Activated naive CD4-positive, alpha-beta T cell treated with anti-CD3 and anti-CD28 coated beads, Interleukin-2, amount 10 ng/mL, durations not matched to agents 7 days and 5 days (primary cell): Measurements from ENCODE around the gene APOC4.
A peak's percentile ranks its signal among the peaks of the same experiment; 100 is the strongest.

Source experiments
- CTCF ChIA-PET: fragments of 350-600 bp; sonication (Branson Sonifier 250); formaldehyde crosslinking; loops from one replicate; lab custom pipeline; 2021; ENCODE audit warnings: antibody characterized with exemption; lab: Charles Lee
- DNase-seq: peaks from one replicate; pipeline ENCODE4 v3.0.0-alpha.2; 2020
- H3K27ac Mint-ChIP-seq: one replicate; pipeline ENCODE4 v1.8.0; 2021; ENCODE audit warnings: mild to moderate bottlenecking, moderate library complexity, mixed read lengths
- H3K27me3 Mint-ChIP-seq: one replicate; pipeline ENCODE4 v1.8.0; 2021; ENCODE audit warnings: mild to moderate bottlenecking, mixed read lengths
- H3K36me3 Mint-ChIP-seq: one replicate; pipeline ENCODE4 v1.8.0; 2021; ENCODE audit warnings: mixed read lengths
- H3K4me1 Mint-ChIP-seq: one replicate; pipeline ENCODE4 v1.8.0; 2021; ENCODE audit warnings: mixed read lengths
- H3K4me3 Mint-ChIP-seq: one replicate; pipeline ENCODE4 v1.8.0; 2021; ENCODE audit warnings: mild to moderate bottlenecking, moderate library complexity, mixed read lengths
- H3K9me3 Mint-ChIP-seq: one replicate; pipeline ENCODE4 v1.8.0; 2021; ENCODE audit warnings: mixed read lengths

The APOC4 gene

DNA sequence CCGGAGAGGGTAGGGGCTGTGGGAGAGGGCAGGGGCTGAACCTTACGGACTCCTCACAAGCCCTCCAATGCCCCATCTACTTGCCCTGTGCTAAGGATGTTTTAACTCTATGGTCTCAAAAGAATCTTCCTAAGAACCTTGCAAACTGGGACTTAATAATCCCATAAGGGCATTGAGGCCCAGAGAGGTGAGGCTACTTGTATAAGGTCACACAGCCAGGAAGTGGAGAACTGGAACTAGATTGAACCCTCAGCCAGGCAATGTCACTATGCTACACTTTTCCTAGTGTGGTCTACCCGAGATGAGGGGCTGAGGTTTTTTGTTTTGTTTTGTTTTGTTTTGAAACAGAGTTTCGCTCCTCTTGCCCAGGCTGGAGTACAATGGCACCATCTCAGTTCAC is 10.5 kb upstream of the APOC4 start:
- no peak for DNase-seq
- Mint-ChIP-seq H3K9me3 (no peaks in the 10 kb centered on the region), H3K36me3 (no peaks in the 10 kb centered on the region), H3K27me3 (peaks cover 28% of the 10 kb centered on the region), H3K4me1 (peaks cover 5% of the 10 kb centered on the region), H3K4me3 (no peak overlapping the region), H3K27ac (no peak overlapping the region)
- CTCF ChIA-PET: no interaction called here

GRCh38 chr19:44939668-44940067 is 2.4 kb upstream of the APOC4 start:
- Mint-ChIP-seq H3K4me3 (no peak overlapping the region), H3K27ac (no peak overlapping the region), H3K9me3 (no peaks in the 10 kb centered on the region), H3K27me3 (peaks cover 8% of the 10 kb centered on the region), H3K4me1 (no peaks in the 10 kb centered on the region), H3K36me3 (no peaks in the 10 kb centered on the region)
- DNase-seq: no peak
- CTCF ChIA-PET: no interaction called here

DNA sequence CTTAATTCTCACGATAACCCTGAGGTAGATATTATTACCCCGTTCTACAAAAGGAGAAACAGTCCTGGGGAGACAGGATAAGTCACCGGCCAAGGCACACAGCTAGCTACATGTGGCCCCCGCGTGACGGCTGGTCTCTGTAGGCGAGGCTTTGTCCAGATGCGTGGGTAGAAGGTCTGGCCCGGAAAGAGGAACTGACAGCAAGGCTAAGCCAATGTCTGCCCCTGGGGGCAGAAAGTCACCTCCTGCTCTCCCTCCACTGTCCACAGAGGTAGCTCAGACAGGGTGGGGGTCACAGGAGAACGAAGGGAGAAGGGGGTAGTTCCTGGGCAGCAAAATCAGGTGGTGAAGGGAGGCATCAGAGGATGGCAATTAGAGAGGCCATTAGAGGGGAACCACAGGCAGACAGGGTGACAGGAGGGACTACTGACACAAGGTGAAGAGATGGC is 1.8 kb downstream of the APOC4 start:
- no peak for DNase-seq
- no peak overlapping the region for H3K27ac Mint-ChIP-seq

DNA sequence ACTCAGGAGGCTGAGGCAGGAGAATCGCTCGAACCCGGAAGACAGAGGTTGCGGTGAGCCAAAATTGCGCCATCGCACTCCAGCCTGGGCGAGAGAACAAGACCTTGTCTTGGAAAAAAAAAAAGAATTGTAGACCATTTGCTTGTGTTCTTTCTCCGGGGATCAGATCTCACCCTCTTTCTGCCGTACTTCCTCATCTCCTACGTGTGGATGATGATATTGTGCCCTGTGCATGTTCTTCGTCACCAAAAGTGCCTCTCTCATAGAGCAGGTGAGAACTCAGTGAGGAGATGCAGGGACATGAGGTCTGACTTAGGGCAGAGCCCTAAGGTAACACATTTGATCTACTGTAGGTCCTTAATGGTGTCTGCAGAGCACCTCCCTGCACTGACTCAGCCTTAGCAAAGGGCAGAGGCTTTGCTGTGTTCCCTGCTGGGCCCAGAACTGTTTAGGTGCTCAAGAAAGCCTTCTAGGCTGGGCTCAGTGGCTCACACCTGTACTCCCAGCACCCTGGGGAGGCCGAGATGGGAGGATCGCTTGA is 5.1 kb downstream of the APOC4 start:
- no peak for DNase-seq
- no peaks in the 10 kb centered on the region for H3K27me3 Mint-ChIP-seq
- CTCF ChIA-PET: no interaction called here
- H3K27ac Mint-ChIP-seq: no peak overlapping the region
- H3K9me3 Mint-ChIP-seq: no peaks in the 10 kb centered on the region
- no peak overlapping the region for H3K4me3 Mint-ChIP-seq
- peaks cover 2% of the 10 kb centered on the region for H3K4me1 Mint-ChIP-seq
- H3K36me3 Mint-ChIP-seq: no peaks in the 10 kb centered on the region

More for the DNA sequence above, 1.8 kb downstream of the APOC4 start:
- Mint-ChIP-seq H3K4me3 (no peak overlapping the region), H3K36me3 (no peaks in the 10 kb centered on the region), H3K27me3 (no peaks in the 10 kb centered on the region), H3K4me1 (peaks cover 2% of the 10 kb centered on the region), H3K9me3 (no peaks in the 10 kb centered on the region)
- CTCF ChIA-PET: no interaction called here

DNA sequence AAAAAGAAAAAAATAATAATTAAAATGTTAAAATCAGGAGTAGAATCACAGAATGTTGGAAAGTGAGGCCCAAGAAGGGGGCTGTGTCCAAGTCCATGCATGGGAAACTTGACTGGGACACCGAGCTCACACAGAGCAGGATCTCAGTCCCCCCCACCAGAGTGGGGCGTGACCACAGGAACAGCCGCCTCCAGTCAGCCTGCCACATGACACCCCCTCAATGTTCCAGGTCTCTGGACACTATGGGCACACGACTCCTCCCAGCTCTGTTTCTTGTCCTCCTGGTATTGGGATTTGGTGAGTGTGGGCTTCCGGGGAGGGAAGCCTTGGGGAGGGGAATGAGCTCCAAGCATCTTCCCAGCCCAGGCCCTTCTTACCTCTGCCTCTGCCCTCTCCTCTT is 6.2 kb downstream of the APOC4 start:
- CTCF ChIA-PET: interaction anchor here (1.2 kb wide), 1 partner anchor 45 kb away, joined by 5 read pairs; no protein-coding TSS in a partner anchor
- no peak overlapping the region for H3K4me3 Mint-ChIP-seq
- no peaks in the 10 kb centered on the region for H3K9me3 Mint-ChIP-seq
- no peaks in the 10 kb centered on the region for H3K36me3 Mint-ChIP-seq
- no peak for DNase-seq
- no peak overlapping the region for H3K27ac Mint-ChIP-seq
- H3K27me3 Mint-ChIP-seq: no peaks in the 10 kb centered on the region
- H3K4me1 Mint-ChIP-seq: peaks cover 4% of the 10 kb centered on the region

DNA sequence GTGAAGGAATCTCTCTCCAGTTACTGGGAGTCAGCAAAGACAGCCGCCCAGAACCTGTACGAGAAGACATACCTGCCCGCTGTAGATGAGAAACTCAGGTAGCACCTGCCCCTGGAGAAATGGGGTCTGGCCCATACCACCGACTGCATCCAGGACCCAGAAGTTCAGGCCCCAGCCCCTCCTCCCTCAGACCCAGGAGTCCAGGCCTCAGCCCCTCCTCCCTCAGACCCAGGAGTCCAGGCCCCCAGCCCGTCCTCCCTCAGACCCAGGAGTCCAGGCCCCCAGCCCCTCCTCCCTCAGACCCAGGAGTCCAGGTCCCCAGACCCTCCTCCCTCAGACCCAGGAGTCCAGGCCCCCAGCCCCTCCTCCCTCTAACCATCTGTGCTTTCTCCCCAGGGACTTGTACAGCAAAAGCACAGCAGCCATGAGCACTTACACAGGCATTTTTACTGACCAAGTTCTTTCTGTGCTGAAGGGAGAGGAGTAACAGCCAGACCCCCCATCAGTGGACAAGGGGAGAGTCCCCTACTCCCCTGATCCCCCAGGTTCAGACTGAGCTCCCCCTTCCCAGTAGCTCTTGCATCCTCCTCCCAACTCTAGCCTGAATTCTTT is 6.8 kb downstream of the APOC4 start:
- H3K36me3 Mint-ChIP-seq: no peaks in the 10 kb centered on the region
- H3K27me3 Mint-ChIP-seq: no peaks in the 10 kb centered on the region
- H3K9me3 Mint-ChIP-seq: no peaks in the 10 kb centered on the region
- peaks cover 9% of the 10 kb centered on the region for H3K4me1 Mint-ChIP-seq
- H3K27ac Mint-ChIP-seq: no peak overlapping the region
- H3K4me3 Mint-ChIP-seq: no peak overlapping the region
- DNase-seq: no peak
- CTCF ChIA-PET: interaction anchor here (1.0 to 1.2 kb wide), 2 partner anchors 37 to 45 kb away, joined by 4 to 5 read pairs; no protein-coding TSS in a partner anchor

- Mint-ChIP-seq H3K4me3 (no peak overlapping the region), H3K9me3 (no peaks in the 10 kb centered on the region), H3K36me3 (no peaks in the 10 kb centered on the region), H3K27me3 (no peaks in the 10 kb centered on the region), H3K4me1 (peaks cover 13% of the 10 kb centered on the region), H3K27ac (no peak overlapping the region)
- no peak for DNase-seq
- CTCF ChIA-PET: interaction anchor here (1.0 to 1.2 kb wide), 2 partner anchors 38 to 46 kb away, joined by 4 to 5 read pairs; no protein-coding TSS in a partner anchor
These were observed 7.5 kb downstream of the APOC4 start for GRCh38 chr19:44949550-44949949.

- Mint-ChIP-seq H3K27me3 (no peaks in the 10 kb centered on the region), H3K4me1 (peaks cover 23% of the 10 kb centered on the region), H3K9me3 (no peaks in the 10 kb centered on the region), H3K27ac (peak overlapping the region; percentile 53), H3K4me3 (no peak overlapping the region), H3K36me3 (no peaks in the 10 kb centered on the region)
- CTCF ChIA-PET: interaction anchor here (0.6 to 2.5 kb wide), 11 partner anchors 14 to 663 kb away, joined by 3 to 19 read pairs (median 3); partner anchors contain the start of genes APOC1 and APOE
- DNase-seq: peak; percentile 73
These were observed 9.4 kb downstream of the APOC4 start for GRCh38 chr19:44951179-44952159.

- H3K4me3 Mint-ChIP-seq: peak overlapping the region; percentile 89
- CTCF ChIA-PET: interaction anchor here (0.8 to 1.7 kb wide), 2 partner anchors 50 to 108 kb away, joined by 3 to 14 read pairs; partner anchors contain the start of genes APOE and NECTIN2
- no peak for DNase-seq
- H3K27ac Mint-ChIP-seq: peak overlapping the region; percentile 97
- H3K27me3 Mint-ChIP-seq: no peaks in the 10 kb centered on the region
- no peaks in the 10 kb centered on the region for H3K36me3 Mint-ChIP-seq
- H3K4me1 Mint-ChIP-seq: peaks cover 40% of the 10 kb centered on the region
- no peaks in the 10 kb centered on the region for H3K9me3 Mint-ChIP-seq
These were observed 12.2 kb downstream of the APOC4 start for GRCh38 chr19:44954278-44954648.

GRCh38 chr19:44954649-44955504 is 12.8 kb downstream of the APOC4 start, which contains the start of gene CLPTM1:
Gene CLPTM1 (plus strand): TSS chr19:44955380. CDS start chr19:44955396, 16 bp downstream.
- DNase-seq: peak; percentile 97
- Mint-ChIP-seq H3K27me3 (no peaks in the 10 kb centered on the region), H3K36me3 (peaks cover 1% of the 10 kb centered on the region), H3K9me3 (no peaks in the 10 kb centered on the region), H3K27ac (peak within 1 kb of the TSS; percentile 97), H3K4me3 (peak within 1 kb of the TSS; percentile 89), H3K4me1 (peaks cover 43% of the 10 kb centered on the region)
- CTCF ChIA-PET: interaction anchor here (0.8 to 1.7 kb wide), 2 partner anchors 50 to 109 kb away, joined by 3 to 14 read pairs; partner anchors contain the start of genes APOE and NECTIN2

DNA sequence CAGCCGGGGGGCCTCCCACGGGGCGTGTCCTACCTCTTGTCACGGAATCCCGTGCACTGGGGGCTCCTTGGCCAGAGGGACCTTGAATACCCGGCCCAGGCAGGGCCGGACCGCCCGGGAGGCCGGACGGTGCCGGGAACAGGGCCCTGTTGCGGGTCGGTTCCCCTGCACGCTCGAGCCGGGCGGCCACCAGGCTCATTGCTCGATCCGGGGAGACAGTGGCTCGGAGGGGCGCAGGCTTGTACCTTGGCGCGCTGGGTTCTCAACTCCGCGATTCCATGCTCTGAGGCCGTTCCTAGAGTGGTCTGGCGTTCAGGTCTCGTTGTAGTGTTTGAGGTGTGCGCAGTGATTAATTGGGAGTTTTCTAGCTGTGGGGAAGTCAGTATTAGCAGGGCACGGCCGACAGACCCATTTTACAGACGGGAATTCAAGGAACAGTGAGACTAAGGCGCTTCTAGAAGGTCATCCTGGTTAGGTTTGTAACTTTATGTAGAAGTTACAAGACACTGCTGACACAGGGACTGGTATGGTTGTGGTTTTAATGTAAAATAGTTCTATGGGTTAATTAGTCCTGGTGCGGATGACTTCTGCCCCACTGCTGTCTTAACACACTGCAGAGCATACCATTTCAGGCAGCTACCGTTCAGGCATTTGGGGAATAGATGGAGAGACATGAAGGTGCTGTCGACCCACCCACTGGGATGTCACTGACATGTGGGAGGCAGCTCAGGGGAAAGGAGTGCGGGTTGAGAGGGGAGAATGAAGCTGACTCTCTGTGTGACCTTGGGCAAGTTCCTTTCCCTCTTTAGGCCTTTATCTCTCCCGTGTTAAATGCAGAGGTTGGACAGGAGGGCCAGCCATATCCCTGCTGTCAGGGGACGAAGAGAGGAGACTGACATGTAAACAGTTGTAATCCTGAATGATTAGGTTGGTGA is 13.7 kb downstream of the APOC4 start:
- Mint-ChIP-seq H3K36me3 (peaks cover 2% of the 10 kb centered on the region), H3K4me1 (peaks cover 43% of the 10 kb centered on the region), H3K9me3 (no peaks in the 10 kb centered on the region), H3K27me3 (no peaks in the 10 kb centered on the region), H3K4me3 (peak overlapping the region; percentile 89), H3K27ac (peak overlapping the region; percentile 71)
- CTCF ChIA-PET: interaction anchor here (0.7 kb wide), 1 partner anchor 104 kb away, joined by 3 read pairs; no protein-coding TSS in a partner anchor
- DNase-seq: no peak

DNA sequence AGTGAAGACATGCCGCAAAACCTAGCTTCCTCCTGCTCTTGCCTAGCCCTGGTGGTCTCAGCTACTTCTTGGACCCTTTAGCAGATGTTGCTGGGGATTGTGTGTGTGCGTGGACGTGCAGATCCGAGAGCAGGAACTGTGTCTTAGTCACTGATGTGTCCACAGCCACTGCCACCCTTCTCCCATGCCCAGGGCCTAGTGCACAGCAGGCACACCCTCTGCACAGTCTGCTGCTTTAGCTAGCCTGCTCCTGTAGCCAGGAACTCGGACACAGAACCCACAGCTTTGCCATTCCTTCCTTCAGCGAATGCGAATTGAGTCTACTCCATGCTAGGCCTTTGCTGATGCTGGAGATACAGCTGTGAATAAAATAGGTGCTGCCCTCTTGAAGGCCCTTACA is 15.5 kb downstream of the APOC4 start:
- Mint-ChIP-seq H3K27ac (no peak overlapping the region), H3K27me3 (no peaks in the 10 kb centered on the region), H3K4me3 (no peak overlapping the region), H3K4me1 (peaks cover 43% of the 10 kb centered on the region), H3K36me3 (peaks cover 11% of the 10 kb centered on the region), H3K9me3 (no peaks in the 10 kb centered on the region)
- CTCF ChIA-PET: interaction anchor here (1.0 kb wide), 1 partner anchor 159 kb away, joined by 3 read pairs; no protein-coding TSS in a partner anchor
- no peak for DNase-seq
